Endothelial cell of umbilical vein (primary cell): ENCODE results near the gene CPNE1.

Experiments used
- GATA2 ChIP-seq: IDR thresholded peaks from 2 replicates; pipeline ENCODE4 v1.7.0; 2011; ENCODE audit warnings: low read depth, mild to moderate bottlenecking, moderate library complexity, mixed read lengths, low read length; ENCODE audit not compliant: insufficient read length, insufficient read depth
- JUN ChIP-seq: IDR thresholded peaks from 2 replicates; pipeline ENCODE4 v1.6.1; 2011; ENCODE audit warnings: borderline replicate concordance, low read depth; ENCODE audit not compliant: insufficient read length, insufficient read depth
- MYC ChIP-seq: IDR thresholded peaks from one replicate; pipeline ENCODE4 v1.6.1; 2011; ENCODE audit warnings: mild to moderate bottlenecking, low read depth, low read length
- POLR2A ChIP-seq: IDR thresholded peaks from 2 replicates; pipeline ENCODE4 v1.6.1; 2012; ENCODE audit warnings: low read depth, mild to moderate bottlenecking, control low read depth, low read length
- POLR2AphosphoS5 ChIP-seq: IDR thresholded peaks from 2 replicates; pipeline ENCODE4 v1.6.1; 2012; ENCODE audit warnings: low read depth, mild to moderate bottlenecking, control low read depth, low read length, moderate library complexity; ENCODE audit not compliant: insufficient read depth
- TF ChIP-seq, protein P1 (sequence below), 2 donors: IDR thresholded peaks; 1 replicate in 1 of 2; 2 replicates in 1 of 2; pipeline ENCODE4 v1.5.1; 2011; ENCODE audit warnings: low read length in 2 of 2, mild to moderate bottlenecking in 2 of 2, moderate library complexity in 2 of 2, control low read depth in 1 of 2, inconsistent platforms in 1 of 2, low read depth in 1 of 2; ENCODE audit not compliant: insufficient read depth in 1 of 2; ENCODE audit errors: extremely low read depth in 1 of 2
- TF ChIP-seq, protein P2 (sequence below): IDR thresholded peaks from 2 replicates; pipeline ENCODE4 v1.6.1; 2011; ENCODE audit not compliant: insufficient read depth, insufficient read length

GRCh38 chr20:35710039-35710438, 45.3 kb upstream of the CPNE1 start:
- TF ChIP-seq, protein P1, sequence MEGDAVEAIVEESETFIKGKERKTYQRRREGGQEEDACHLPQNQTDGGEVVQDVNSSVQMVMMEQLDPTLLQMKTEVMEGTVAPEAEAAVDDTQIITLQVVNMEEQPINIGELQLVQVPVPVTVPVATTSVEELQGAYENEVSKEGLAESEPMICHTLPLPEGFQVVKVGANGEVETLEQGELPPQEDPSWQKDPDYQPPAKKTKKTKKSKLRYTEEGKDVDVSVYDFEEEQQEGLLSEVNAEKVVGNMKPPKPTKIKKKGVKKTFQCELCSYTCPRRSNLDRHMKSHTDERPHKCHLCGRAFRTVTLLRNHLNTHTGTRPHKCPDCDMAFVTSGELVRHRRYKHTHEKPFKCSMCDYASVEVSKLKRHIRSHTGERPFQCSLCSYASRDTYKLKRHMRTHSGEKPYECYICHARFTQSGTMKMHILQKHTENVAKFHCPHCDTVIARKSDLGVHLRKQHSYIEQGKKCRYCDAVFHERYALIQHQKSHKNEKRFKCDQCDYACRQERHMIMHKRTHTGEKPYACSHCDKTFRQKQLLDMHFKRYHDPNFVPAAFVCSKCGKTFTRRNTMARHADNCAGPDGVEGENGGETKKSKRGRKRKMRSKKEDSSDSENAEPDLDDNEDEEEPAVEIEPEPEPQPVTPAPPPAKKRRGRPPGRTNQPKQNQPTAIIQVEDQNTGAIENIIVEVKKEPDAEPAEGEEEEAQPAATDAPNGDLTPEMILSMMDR (IDR thresholded peaks at IDR 0.05; ENCODE audit: extremely low read depth in 1 of 2, insufficient read depth in 1 of 2, low read depth in 1 of 2, low read length in 2 of 2) = no peak
- no peak for TF ChIP-seq POLR2AphosphoS5
- no peak for TF ChIP-seq GATA2
- TF ChIP-seq, protein P2, sequence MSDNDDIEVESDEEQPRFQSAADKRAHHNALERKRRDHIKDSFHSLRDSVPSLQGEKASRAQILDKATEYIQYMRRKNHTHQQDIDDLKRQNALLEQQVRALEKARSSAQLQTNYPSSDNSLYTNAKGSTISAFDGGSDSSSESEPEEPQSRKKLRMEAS = no peak
- no peak for TF ChIP-seq POLR2A
- no peak for TF ChIP-seq JUN
- no peak for TF ChIP-seq MYC
